SK-MEL-5 (cell line): ENCODE measurements around the gene ORMDL1. TPM values are rescaled to one million over a fixed set of nuclear protein-coding genes. Genes with fewer than 3 reads are reported as not detected.

Source experiments
- DNase-seq: peaks from one replicate; pipeline ENCODE4 v3.0.0-alpha.2; 2016; ENCODE audit warnings: low read depth, low spot score
- in situ Hi-C: cut with HindIII; loops from 2 replicates; pipeline ENCODE4 v1.10.0; 2016; ENCODE audit warnings: low sequenced_read_pairs, high pct_unique_total_duplicates, low pct_unique_long_range_greater_than_20kb
- polyA plus RNA-seq, 2 experiments: library from polyadenylated mRNA; depleted of rRNA; stranded (reverse); fragments of >200 nt; gene quantifications; 2 replicates each; pipeline ENCODE4 v1.2.3, GENCODE V29; 2015
- total RNA-seq: library from RNA; depleted of rRNA; stranded (reverse); fragments of >200 nt; shearing (Covaris generic); gene quantifications from 2 replicates; pipeline ENCODE4 v1.2.3, GENCODE V29; 2014; rRNA removed

The ORMDL1 gene, protein sequence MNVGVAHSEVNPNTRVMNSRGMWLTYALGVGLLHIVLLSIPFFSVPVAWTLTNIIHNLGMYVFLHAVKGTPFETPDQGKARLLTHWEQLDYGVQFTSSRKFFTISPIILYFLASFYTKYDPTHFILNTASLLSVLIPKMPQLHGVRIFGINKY
- 80.6 and 90.7 TPM in 2 replicates for total RNA-seq
- 41.3 and 43.4 TPM in 2 replicates for polyA plus RNA-seq (2015; cell fraction: cytosol; rRNA removed)
- polyA plus RNA-seq (2015; cell fraction: nucleus; rRNA removed): 493 and 563 TPM in 2 replicates

DNA sequence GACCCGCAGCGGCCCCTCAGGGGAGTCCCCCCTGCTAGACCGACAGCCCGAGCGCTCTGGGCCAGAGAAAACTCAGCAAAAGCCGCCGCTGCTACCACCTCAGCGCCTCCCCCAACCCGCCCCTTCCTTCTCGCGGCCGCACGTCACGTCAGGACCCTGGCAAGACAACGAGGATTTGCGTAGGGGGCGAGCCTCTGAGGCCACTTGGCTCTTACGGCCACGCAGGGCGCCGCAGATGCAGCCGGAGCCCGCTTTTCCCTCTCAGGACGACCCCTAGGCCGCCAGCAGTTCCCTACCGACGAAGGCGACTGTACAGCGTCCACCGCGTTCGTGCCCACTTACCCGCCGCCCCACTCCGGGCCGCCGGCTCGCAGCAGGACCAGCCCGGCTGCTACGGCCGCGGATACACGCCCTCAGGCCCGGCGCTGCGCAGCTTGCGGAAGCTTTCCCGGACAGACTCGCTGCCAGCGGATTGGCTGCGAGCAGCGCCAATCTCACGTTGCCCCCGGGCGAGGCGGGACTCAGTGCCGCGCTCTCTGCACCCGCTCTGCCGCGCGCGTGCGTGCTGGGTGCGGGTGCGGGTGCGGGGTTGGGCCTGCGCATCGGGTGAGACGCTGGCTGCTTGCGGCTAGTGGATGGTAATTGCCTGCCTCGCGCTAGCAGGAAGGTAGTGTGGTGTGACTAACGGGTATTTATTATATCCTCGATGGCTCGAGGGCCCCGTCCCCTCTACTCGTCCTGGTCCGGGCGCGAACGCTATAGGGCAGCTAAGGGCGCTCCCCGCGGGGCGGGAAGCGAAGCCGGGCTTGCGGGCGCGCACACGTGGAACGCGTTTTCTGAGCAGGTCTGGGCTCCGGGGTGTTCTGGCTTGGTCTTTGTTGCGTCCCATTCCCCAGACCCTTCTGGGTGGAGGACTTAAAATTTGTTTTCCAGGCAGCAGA, at the start of gene ORMDL1, which contains the start of gene PMS1:
ORMDL1 (minus strand) TSS at position 413 of the 941 bp plus-strand sequence. CDS start 1,744 bp downstream, outside the sequence.
PMS1 (plus strand) TSS at position 524 of the 941 bp plus-strand sequence. CDS start 7,360 bp downstream, outside the sequence.
- in situ Hi-C loops: no loop called here
- peak; percentile 93 for DNase-seq

DNA sequence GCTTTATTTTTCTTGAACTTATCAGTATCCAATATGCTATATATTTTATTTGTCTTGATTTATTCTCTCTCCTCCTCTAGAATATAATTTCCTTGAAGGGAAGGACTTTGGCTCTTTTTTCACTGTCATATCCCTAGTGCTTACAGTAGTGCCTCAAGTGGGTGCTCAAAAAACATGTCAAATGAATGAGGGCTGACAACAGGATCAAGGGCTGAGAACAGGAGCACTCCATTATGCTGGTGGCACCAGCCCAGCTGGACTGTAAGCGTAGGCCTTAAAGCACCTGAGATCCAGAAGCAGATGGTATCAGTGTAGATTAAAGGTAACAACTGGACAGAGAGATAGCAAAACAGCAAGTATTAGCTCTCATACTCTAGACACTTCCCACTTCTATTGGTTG, 46.4 kb upstream of the ORMDL1 start:
- in situ Hi-C loops: no loop called here

DNA sequence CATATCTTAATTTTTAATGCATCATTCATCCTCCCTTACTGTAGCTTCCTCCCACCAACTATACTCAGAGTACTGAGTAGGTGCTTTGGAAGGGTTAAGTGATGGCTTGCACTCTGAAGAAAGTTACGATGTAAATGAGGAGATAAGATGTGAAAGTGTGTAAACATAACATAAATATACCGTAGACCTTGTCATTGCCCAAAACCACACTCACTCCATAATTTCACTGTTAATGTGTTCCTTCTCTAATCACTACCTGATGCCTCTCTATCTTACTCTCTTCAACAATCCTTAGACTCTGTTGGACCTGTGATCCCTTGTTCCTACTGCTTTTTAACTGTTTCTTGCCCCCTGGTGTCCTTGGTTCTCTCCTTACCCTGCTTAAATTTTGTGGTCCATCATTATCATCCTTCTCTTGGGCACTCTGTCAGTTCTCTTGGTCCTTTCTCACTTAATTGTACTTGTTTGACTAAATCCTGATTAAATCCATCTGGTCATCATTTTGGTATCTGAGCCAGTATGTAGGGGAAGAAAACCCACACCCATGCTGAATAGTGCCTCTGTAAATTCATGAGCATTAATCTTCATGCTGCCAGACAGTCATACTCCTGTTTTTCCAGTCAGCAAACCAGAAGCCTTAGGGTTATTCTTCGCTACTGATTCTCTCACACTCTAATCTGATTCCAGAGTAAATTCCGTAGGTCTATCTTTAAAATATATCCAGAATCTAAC, 45.1 kb upstream of the ORMDL1 start:
- no peak for DNase-seq
- in situ Hi-C loops: no loop called here

More for the DNA sequence above, 46.4 kb upstream of the ORMDL1 start:
- DNase-seq: no peak

DNA sequence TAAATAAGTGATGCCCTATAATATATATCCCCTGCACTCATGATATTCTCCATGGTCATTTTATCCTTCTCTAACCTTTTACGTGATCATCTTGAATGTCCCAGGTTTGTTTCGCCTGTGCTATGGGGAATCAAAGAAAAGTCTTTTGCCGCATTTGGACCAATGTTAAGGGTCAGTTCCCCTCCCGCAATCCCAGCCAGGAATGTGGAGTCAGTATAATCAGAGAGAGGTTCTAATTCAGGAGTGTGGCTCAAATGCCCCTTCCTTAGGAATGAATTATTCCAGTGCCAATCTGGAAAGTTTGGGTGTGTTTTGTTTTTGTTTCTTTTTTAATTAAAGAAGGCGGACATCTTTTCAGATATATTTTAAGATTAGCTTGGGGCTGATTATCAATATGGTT, 41.9 kb upstream of the ORMDL1 start:
- in situ Hi-C loops: no loop called here
- DNase-seq: no peak

DNA sequence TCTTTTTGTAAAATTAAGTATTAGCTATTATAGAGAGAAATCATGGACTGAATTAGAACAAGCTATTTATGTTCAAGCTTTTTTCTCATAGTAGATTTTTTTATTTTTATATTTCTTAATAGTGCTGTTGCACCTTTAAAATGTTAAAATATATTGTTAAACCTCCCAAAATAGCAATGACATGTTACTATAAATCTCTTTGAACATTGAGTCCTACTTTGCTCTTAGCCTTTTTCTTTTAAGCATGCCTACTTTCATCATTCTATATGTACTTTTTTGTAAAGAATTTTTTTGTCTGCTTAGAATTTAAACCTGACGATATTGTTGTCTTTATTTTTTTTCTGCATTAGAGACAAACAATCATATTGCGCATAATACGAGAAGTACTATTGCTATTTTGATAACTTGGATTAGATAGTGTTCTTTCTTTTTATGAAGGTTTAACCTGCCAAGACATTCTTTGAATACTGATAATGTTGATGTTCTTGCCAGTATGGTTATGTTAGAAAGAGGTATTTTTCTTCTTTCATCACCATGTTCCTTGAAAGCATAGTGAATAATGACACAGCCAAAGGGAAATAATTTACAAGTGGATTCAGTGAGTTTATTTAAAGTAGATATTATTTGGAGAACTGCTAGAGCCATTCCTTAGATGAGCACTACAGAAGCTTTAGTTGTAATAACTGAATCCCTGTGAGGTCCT, 40.7 kb upstream of the ORMDL1 start:
- DNase-seq: no peak
- in situ Hi-C loops: no loop called here

DNA sequence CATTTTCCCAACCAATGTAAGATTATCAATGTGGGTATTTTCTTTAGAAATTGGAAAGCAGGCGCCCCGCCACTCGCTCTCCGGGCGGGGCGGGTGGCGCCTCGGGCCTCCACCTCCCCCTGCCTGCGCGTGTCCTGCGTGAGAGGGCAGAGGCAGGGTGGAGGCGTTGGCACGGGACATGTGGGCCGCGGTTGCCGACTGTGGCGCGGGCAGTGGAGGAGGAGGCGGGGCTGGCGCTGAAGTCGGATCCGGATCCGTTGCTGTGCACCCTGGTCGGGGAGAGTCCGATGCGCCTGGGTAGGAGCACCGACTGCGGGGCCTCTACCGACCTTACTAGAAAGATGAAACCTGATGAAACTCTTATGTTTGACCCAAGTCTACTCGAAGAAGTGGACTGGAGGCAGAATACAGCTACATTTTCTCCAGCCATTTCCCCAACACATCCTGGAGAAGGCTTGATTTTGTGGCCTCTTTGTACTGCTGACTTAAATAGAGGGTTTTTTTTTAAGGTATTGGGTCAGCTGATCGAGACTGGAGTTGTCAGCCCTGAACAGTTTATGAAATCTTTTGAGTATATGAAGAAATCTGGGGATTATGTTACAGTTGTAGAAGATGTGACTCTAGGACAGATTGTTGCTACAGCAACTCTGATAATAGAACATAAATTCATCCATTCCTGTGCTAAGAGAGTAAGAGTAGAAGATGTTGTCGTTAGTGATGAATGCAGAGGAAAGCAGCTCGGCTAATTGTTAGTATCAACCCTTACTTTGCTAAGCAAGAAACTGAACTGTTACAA, 38.0 kb upstream of the ORMDL1 start:
- no peak for DNase-seq
- in situ Hi-C loops: no loop called here

DNA sequence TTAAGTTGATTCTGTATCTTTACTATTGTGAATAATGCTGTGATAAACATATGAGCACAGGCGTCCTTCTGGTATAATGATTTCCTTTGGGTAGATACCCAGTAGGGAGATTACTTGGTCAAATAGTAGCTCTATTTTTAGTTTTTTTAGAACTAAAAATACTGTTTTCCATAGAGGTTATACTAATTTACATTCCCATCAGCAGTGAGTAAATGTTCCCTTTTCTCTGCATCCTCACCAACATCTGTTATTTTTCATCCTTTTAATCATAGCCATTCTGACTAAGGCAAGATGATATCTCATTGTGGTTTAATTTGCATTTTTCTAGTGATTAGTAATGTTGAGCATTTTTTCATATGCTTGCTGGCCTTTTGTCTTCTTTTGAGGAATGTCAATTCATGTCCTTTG, 35.2 kb upstream of the ORMDL1 start:
- in situ Hi-C loops: no loop called here
- DNase-seq: no peak

DNA sequence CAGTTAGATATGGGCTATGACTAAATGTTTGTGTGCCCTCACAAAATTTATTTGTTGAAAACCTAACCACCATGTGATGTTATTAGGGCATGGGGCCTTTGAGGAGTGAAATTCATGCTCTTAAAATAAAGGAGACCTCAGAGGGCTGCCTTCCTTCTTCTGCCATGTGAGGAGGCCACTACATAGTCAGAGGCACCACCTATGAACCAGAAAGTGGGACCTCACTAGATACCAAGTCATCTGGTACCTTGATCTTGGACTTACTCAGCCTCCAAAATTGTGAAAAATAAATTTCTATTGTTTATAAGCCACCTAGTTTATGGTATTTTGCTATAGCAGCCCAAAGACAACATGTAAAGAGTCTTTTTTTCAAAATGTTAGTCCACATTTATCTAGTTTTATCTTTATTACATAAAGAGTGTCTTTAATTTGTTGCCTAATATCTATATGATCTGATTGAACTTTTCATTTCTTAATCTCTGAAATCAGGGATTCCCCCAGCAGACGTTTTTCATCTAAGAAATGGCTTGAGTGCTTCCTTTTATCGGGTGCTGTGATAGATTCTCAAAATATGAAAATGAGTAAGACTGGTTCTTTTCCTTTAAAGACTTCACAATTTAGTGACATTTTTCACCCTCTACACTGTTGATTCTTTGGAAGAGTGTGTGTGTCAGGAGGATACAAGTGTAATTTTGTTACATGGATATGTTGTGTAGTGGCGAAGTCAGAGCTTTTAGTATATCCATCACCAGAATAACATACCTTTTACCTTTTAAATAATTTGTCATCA, 34.3 kb upstream of the ORMDL1 start:
- in situ Hi-C loops: no loop called here

DNA sequence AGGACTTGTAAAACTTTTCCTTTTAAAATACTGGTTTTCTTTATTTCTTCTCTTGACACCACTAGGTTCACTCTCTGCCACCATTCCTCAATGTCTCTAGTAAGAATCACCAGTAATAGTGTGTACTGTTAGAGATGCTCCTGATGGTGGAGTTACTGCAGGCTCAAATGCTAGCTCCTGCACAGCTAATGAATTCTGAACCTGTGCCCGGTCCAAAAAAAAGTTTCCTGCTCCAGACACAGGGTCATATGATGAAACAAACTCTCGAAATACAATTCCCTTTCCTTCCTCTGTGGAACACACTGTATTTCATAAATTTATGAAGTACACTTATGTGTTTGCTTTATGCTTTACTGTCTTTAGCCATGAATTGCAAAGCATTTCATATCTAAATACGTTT, 19.3 kb upstream of the ORMDL1 start:
- in situ Hi-C loops: no loop called here

More for the DNA sequence above, 34.3 kb upstream of the ORMDL1 start:
- no peak for DNase-seq

DNA sequence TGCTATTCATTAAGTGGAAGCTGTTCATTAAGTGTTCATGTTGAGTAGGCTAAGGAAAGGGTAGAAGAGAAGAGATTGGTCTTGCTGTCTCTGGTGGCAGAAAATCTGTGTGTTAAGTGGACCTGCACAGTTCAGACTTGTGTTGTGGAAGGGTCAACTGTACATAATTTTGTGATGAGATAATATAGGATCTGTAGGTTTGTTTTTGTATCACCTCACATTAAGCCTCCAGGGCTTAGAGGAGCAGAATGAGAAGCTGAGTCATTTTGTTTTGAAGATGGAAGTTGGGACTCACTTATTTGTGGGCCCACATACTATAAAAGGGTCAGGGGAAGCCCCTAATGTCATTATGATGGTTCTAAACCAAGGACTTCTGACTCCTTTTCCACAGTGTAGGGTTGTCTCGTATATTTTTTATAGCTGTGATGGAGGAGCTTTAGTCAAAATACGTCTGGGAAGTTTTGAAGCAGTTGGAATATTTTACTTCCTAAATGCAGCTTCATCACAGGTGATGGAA, 18.3 kb upstream of the ORMDL1 start:
- DNase-seq: no peak
- in situ Hi-C loops: no loop called here

More for the DNA sequence above, 19.3 kb upstream of the ORMDL1 start:
- no peak for DNase-seq

DNA sequence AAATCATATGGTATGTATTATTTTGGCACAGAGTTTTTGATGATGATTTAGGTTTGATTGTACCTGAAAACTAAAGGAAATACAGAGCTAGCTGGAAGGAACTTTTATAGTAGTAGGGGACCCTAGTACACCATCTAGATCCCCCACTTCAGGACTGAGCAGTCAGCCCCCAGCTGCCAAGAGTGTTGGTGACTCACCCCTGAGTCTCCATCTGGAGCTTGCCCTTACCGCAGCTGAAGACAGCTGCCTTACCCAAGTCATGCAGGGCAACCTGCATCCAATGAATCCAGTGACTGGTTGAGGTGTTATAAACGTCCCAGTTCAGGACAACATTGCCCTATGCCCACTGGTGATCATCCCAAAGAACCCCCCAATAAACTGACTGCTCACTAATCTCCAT, 15.4 kb upstream of the ORMDL1 start:
- no peak for DNase-seq
- in situ Hi-C loops: no loop called here

DNA sequence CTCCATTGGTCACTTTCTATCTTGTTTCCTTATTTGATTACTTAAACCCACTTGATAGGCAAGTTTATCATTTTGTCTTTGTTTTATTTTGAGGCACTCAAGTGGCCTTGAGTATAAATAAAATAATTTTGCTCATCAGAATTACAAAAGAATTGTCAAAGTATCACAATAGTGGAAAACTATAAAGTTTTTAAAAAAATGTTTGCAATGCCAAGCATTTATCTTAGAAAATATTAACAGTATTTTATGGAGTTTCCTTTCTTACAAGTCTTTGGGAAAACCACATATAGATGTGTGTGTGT, 14.8 kb upstream of the ORMDL1 start:
- in situ Hi-C loops: no loop called here
- no peak for DNase-seq

DNA sequence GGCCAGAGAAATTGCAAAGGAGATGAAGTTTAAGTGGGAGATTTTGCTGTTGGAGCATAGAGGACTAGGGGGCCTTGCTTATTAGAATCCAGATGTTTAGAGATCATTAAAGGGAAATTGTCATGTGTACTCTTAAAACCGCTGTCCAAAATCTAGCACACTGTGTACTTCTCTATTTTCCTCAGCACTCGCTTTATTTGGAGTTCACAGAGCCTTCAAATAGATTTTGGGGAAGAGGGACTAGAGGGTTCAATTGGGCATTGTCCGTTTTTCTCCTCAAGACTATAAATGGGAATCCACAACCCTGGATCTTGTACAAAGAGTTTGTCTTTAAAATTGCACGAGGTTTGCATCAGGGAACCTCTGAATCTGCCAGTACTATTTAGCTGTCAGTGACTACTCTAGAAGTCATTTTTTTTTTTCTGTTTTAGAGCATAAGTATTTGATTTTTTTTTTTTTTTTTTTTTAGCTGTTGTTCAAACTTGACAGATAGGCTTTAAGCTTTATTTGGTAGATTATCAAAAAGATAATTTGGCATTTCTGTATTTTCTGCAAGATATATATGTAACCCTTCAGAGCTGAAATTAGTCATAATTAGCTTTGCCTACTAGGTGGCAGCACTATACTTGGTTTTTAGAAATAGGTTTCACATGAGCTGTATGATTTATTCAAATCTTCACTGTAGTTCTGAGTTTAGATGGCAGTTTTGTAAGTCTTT, 14.3 kb upstream of the ORMDL1 start:
- peak; percentile 55 for DNase-seq
- in situ Hi-C loops: no loop called here

DNA sequence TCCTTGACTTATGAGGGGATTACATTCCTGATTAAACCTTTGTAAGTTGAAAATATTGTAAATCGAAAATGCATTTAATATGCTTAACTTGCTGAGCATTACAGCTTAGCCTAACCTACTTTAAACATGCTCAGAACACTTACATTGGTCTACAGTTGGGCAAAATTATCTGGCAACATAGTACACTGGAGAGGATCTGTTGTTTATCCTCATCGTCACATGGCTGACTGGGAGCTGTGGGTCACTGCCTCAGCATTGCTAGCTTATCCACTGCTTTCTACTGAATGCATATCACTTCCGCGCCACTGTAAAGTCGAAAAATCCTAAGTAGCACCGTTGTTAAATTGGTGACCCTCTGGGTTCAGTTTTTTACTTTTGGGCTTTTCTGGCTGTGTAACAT, 13.8 kb upstream of the ORMDL1 start:
- DNase-seq: no peak
- in situ Hi-C loops: no loop called here

DNA sequence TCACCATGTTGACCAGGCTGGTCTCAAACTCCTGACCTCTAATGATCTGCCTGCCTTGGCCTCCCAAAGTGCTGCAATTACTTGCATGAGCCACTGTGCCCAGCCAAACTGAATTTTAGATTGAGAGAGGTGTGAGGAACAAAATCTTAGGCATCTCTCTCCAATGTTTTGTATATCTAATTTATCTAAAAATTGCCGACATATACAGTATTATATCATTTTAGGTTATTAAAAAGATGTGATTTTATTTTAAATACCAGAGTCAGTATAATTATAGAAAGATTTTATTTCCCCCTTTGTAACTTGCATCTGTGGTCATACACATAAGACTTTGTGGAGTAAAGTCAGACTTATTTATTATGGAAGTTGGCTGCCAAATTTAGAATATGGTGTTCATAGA, 10.2 kb upstream of the ORMDL1 start:
- DNase-seq: no peak

More for the DNA sequence above, 10.2 kb upstream of the ORMDL1 start:
- in situ Hi-C loops: no loop called here
